ENCODE data around the gene GNL2.

- TF ChIP-seq, protein P1, sequence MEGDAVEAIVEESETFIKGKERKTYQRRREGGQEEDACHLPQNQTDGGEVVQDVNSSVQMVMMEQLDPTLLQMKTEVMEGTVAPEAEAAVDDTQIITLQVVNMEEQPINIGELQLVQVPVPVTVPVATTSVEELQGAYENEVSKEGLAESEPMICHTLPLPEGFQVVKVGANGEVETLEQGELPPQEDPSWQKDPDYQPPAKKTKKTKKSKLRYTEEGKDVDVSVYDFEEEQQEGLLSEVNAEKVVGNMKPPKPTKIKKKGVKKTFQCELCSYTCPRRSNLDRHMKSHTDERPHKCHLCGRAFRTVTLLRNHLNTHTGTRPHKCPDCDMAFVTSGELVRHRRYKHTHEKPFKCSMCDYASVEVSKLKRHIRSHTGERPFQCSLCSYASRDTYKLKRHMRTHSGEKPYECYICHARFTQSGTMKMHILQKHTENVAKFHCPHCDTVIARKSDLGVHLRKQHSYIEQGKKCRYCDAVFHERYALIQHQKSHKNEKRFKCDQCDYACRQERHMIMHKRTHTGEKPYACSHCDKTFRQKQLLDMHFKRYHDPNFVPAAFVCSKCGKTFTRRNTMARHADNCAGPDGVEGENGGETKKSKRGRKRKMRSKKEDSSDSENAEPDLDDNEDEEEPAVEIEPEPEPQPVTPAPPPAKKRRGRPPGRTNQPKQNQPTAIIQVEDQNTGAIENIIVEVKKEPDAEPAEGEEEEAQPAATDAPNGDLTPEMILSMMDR (IDR thresholded peaks at IDR 0.05) = no peak
- TF ChIP-seq POLR2A (IDR thresholded peaks at IDR 0.05) = no peak
These were observed 20.0 kb downstream of the GNL2 start for GRCh38 chr1:37575692-37576091.
